ENCODE data around the gene FOXP1. TPM values are rescaled to one million over a fixed set of nuclear protein-coding genes. Genes with fewer than 3 reads are reported as not detected.

FOXP1 gene
- total and polyA plus RNA-seq, 9 of the 15 experiments (the other 6 are each of a cell fraction or from before 2014, with no cell fraction given): 7.7 to 34.5 (median 13.7) TPM

DNA sequence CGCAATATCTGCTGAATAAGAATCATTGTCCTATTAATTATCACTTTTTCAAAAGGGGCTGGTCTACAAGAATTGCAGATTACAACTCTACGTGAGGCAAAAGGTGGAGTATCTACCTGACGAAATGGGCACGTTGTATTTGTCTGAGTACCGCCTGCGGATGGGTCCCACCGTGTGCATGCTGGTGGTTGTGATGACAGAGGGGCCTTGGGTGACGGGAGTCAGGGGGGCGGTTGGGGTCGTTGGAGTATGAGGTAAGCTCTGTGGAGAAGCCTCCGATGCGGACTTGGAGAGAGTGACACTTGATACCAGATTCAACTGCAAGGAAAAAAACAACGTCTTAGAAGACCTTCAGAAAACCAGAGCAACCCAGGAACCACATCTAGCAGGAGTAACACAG is 605.8 kb downstream of the FOXP1 start:
- no peak for ATAC-seq
- CTCF ChIA-PET (ENCODE audit: low intra/inter-chr PET ratio): no interaction called here
- TF ChIP-seq ATF1 (CRISPR knock-in tag; IDR thresholded peaks at IDR 0.05) (no peak), ATF1 (tag; IDR thresholded peaks at IDR 0.05) (no peak), ETV6 (IDR thresholded peaks at IDR 0.05; ENCODE audit: borderline replicate concordance in 1 of 2, low read depth in 2 of 2, low read length in 1 of 2) (no peak), ETV6 (CRISPR knock-in tag; IDR thresholded peaks at IDR 0.05; ENCODE audit: borderline replicate concordance) (no peak), ERF (CRISPR knock-in tag; IDR thresholded peaks at IDR 0.05) (no peak), TAF9B (IDR thresholded peaks at IDR 0.05; ENCODE audit: partially characterized antibody) (no peak), ETV1 (tag; conservative IDR thresholded peaks at IDR 0.05; ENCODE audit: low read depth) (no peak), U2AF1 (optimal IDR thresholded peaks at IDR 0.05; ENCODE audit: low read depth, low read length) (no peak), ARID4B (CRISPR knock-in tag; IDR thresholded peaks at IDR 0.05) (no peak), TCF15 (CRISPR knock-in tag; IDR thresholded peaks at IDR 0.05) (no peak), NR4A1 (CRISPR knock-in tag; IDR thresholded peaks at IDR 0.05) (no peak), NR4A1 (tag; IDR thresholded peaks at IDR 0.05) (no peak), RBM22 (IDR thresholded peaks at IDR 0.05; ENCODE audit: low read depth, low read length, poor library complexity, severe bottlenecking) (no peak), U2AF2 (optimal IDR thresholded peaks at IDR 0.05; ENCODE audit: low read depth, low read length) (no peak), RBM25 (IDR thresholded peaks at IDR 0.05; ENCODE audit: low read depth, low read length, severe bottlenecking) (no peak), POLR3A (IDR thresholded peaks at IDR 0.05; ENCODE audit: borderline replicate concordance, extremely low read depth, insufficient read depth, insufficient read length) (no peak), ZNF311 (CRISPR knock-in tag; IDR thresholded peaks at IDR 0.05) (no peak)
- TF ChIP-seq, protein P1, sequence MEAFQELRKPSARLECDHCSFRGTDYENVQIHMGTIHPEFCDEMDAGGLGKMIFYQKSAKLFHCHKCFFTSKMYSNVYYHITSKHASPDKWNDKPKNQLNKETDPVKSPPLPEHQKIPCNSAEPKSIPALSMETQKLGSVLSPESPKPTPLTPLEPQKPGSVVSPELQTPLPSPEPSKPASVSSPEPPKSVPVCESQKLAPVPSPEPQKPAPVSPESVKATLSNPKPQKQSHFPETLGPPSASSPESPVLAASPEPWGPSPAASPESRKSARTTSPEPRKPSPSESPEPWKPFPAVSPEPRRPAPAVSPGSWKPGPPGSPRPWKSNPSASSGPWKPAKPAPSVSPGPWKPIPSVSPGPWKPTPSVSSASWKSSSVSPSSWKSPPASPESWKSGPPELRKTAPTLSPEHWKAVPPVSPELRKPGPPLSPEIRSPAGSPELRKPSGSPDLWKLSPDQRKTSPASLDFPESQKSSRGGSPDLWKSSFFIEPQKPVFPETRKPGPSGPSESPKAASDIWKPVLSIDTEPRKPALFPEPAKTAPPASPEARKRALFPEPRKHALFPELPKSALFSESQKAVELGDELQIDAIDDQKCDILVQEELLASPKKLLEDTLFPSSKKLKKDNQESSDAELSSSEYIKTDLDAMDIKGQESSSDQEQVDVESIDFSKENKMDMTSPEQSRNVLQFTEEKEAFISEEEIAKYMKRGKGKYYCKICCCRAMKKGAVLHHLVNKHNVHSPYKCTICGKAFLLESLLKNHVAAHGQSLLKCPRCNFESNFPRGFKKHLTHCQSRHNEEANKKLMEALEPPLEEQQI (IDR thresholded peaks at IDR 0.05): no peak

More for the DNA sequence above, 605.8 kb downstream of the FOXP1 start:
- POLR2A ChIA-PET: interaction anchor here (0.7 kb wide), 1 partner anchor 247 kb away, joined by 3 read pairs; no protein-coding TSS in a partner anchor
- Histone ChIP-seq H3K4me3 (no peak overlapping the region), H4K20me1 (replicated peaks; ENCODE audit: control insufficient read depth, insufficient read depth, low read length) (no peaks in the 10 kb centered on the region), H3K79me2 (ENCODE audit: control insufficient read depth, insufficient read depth, low read length) (no peaks in the 10 kb centered on the region), H3K27me3 (ENCODE audit: control insufficient read depth in 2 of 2, insufficient read depth in 2 of 2, low read length in 2 of 2) (no peaks in the 10 kb centered on the region), H2AFZ (ENCODE audit: low read depth, low read length) (no peak overlapping the region), H3K9me3 (replicated peaks; ENCODE audit: control insufficient read depth, insufficient read depth, low read depth, low read length) (no peaks in the 10 kb centered on the region), H3K36me3 (ENCODE audit: control insufficient read depth, insufficient read depth, low read length) (peaks cover 58% of the 10 kb centered on the region; the same call in 1 of the 3 replicates), H3K4me1 (replicated peaks in 1 of 2; ENCODE audit: control insufficient read depth in 2 of 2, insufficient read depth in 2 of 2, low read length in 2 of 2) (no peaks in the 10 kb centered on the region), H3K4me2 (ENCODE audit: insufficient read depth, low read length) (no peak overlapping the region), H3K9ac (ENCODE audit: insufficient read depth in 1 of 2, low read depth in 2 of 2, low read length in 2 of 2) (no peak overlapping the region), H3K9me1 (ENCODE audit: control insufficient read depth, insufficient read depth, low read length) (no peaks in the 10 kb centered on the region), H3K27ac (ENCODE audit: extremely low read depth, low read depth, low read length) (no peak overlapping the region)
- intact Hi-C loops (cut with micrococcal nuclease) (no loop called here), in situ Hi-C loops (cut with MboI) (no loop called here)
- FAIRE-seq: no peak
- no peak for DNase-seq (ENCODE audit: extremely low read depth in 1 of 4, low spot score in 3 of 4)
- WGBS (ENCODE audit: insufficient coverage, low coverage, missing lambda C conversion rate): 95% methylated on average over 13 of the region's 13 CpGs
- no TSS peak for BruUV-seq (replicated peaks)
